ENCODE results near the gene TECRL.

GRCh38 chr4:64405761-64406160 is 3.5 kb downstream of the TECRL start:
- TF ChIP-seq ETS1 (IDR thresholded peaks at IDR 0.05), result no peak
- TF ChIP-seq CTCF (conservative IDR thresholded peaks at IDR 0.05; ENCODE audit: low read depth in 2 of 2), result no peak
- no peak for TF ChIP-seq EZH2 (IDR thresholded peaks at IDR 0.05; ENCODE audit: low read depth, unreplicated experiment)
- no peak for TF ChIP-seq POLR2AphosphoS5 (IDR thresholded peaks at IDR 0.05; ENCODE audit: low read depth)
- TF ChIP-seq REST (IDR thresholded peaks at IDR 0.05; ENCODE audit: unreplicated experiment), result no peak

Data from GM23338 (cell line).